Small intestine (tissue), 7 donors: ENCODE measurements around the gene BTBD6. TPM values are rescaled to one million over a fixed set of nuclear protein-coding genes. Genes with fewer than 3 reads are reported as not detected.

Source experiments
- DNase-seq, 2 donors: peaks; one replicate each; pipeline versions ENCODE4 v3.0.0 to v3.0.0-alpha.2; 2013
- FAIRE-seq: peaks from 2 replicates; lab custom pipeline; 2012; peaks lifted over from hg19 to GRCh38; lab: Jason Lieb, UNC
- H3K27ac ChIP-seq, 3 donors: one replicate each; pipeline ENCODE4 v1.5.1; 2013; ENCODE audit warnings: low read length in 2 of 3, mild to moderate bottlenecking in 2 of 3, control low read depth in 1 of 3, inconsistent platforms in 1 of 3, low read depth in 1 of 3, moderate library complexity in 1 of 3
- H3K27me3 ChIP-seq, 3 donors: one replicate each; pipeline ENCODE4 v1.6.1; 2013; ENCODE audit warnings: low read length in 3 of 3, inconsistent platforms in 1 of 3; ENCODE audit not compliant: control insufficient read depth in 3 of 3, insufficient read depth in 3 of 3
- H3K36me3 ChIP-seq, 3 donors: one replicate each; pipeline ENCODE4 v1.6.1; 2013; ENCODE audit warnings: low read length in 3 of 3, inconsistent platforms in 1 of 3, low read depth in 1 of 3, mild to moderate bottlenecking in 1 of 3, moderate library complexity in 1 of 3; ENCODE audit not compliant: control insufficient read depth in 3 of 3, insufficient read depth in 2 of 3
- H3K4me1 ChIP-seq, 3 donors: one replicate each; pipeline ENCODE4 v1.6.1; 2013; ENCODE audit warnings: low read length in 2 of 3, inconsistent platforms in 1 of 3, low read depth in 1 of 3, mild to moderate bottlenecking in 1 of 3, moderate library complexity in 1 of 3; ENCODE audit not compliant: control insufficient read depth in 3 of 3, insufficient read depth in 2 of 3
- H3K4me3 ChIP-seq, 3 donors: one replicate each; pipeline ENCODE4 v1.5.1; 2013; ENCODE audit warnings: low read length in 3 of 3, control low read depth in 1 of 3, inconsistent platforms in 1 of 3, low read depth in 1 of 3, mild to moderate bottlenecking in 1 of 3, moderate library complexity in 1 of 3
- H3K9me3 ChIP-seq, 2 donors: one replicate each; pipeline ENCODE4 v1.6.1; 2013; ENCODE audit warnings: low read depth in 1 of 2, low read length in 1 of 2; ENCODE audit not compliant: control insufficient read depth in 2 of 2, insufficient read depth in 1 of 2
- WGBS, 3 donors: extraction: QIAGEN DNeasy Blood & Tissue Kit; methylation state at CpG; one replicate each; pipeline ENCODE4 v1.1.7; 2013; 5-methylcytosine and 5-hydroxymethylcytosine counted together
- polyA plus RNA-seq, 4 donors: library from polyadenylated mRNA; stranded (reverse) in 3 of 4; unstranded in 1 of 4; fragments of 200-250 nt in 3 of 4; fragments of 120-200 nt in 1 of 4; gene quantifications; one replicate each; pipeline versions ENCODE4 v1.2.1 to v1.2.3, GENCODE V29; 2013
- donor health status: healthy with polysubstance abuse.
- donor health status: control.
- donor health status: control.
- donor health status: Bipolar disorder and iron deficiency.
- donor health status: healthy.

The BTBD6 gene
- polyA plus RNA-seq, 4 donors, result 35.4 to 84.1 (median 49.8) TPM

GRCh38 chr14:105228562-105228961 lies 19.8 kb upstream of the BTBD6 start:
- no peaks in the 10 kb centered on the region for H3K27me3 ChIP-seq
- DNase-seq (no peak), FAIRE-seq (no peak)
- H3K9me3 ChIP-seq, result no peaks in the 10 kb centered on the region
- WGBS, 3 donors, result 82 to 90% (median 88%) methylated on average over 16 to 17 of the region's 17 CpGs
- H3K4me1 ChIP-seq, result no peaks in the 10 kb centered on the region
- H3K36me3 ChIP-seq, result peaks cover 0 to 41% (median 4%) of the 10 kb centered on the region in 3 donors
- H3K27ac ChIP-seq, result no peak overlapping the region
- no peak overlapping the region for H3K4me3 ChIP-seq

- no peak for DNase-seq
Measured at GRCh38 chr14:105229099-105229655, 19.2 kb upstream of the BTBD6 start.

GRCh38 chr14:105240811-105241576 lies 7.3 kb upstream of the BTBD6 start:
- WGBS, 3 donors, result 95 to 97% (median 96%) methylated on average over 24 to 28 of the region's 31 CpGs
- no peaks in the 10 kb centered on the region for H3K4me1 ChIP-seq
- H3K27ac ChIP-seq, result no peak overlapping the region
- no peak overlapping the region for H3K4me3 ChIP-seq
- H3K9me3 ChIP-seq, result no peaks in the 10 kb centered on the region
- FAIRE-seq (no peak), DNase-seq (no peak)
- peaks cover 0 to 27% (median 0%) of the 10 kb centered on the region in 3 donors for H3K36me3 ChIP-seq
- no peaks in the 10 kb centered on the region for H3K27me3 ChIP-seq

More at GRCh38 chr14:105229099-105229655, 19.2 kb upstream of the BTBD6 start:
- no peak overlapping the region for H3K27ac ChIP-seq
- WGBS, 3 donors, result 90 to 93% (median 93%) methylated on average over 18 of the region's 18 CpGs
- FAIRE-seq, result no peak
- no peak overlapping the region for H3K4me3 ChIP-seq
- H3K9me3 ChIP-seq, result no peaks in the 10 kb centered on the region
- H3K27me3 ChIP-seq, result no peaks in the 10 kb centered on the region
- peaks cover 0 to 38% (median 4%) of the 10 kb centered on the region in 3 donors for H3K36me3 ChIP-seq
- no peaks in the 10 kb centered on the region for H3K4me1 ChIP-seq

- Histone ChIP-seq H3K4me3 (no peak overlapping the region), H3K27me3 (no peaks in the 10 kb centered on the region), H3K36me3 (peaks cover 0 to 27% (median 0%) of the 10 kb centered on the region in 3 donors), H3K9me3 (no peaks in the 10 kb centered on the region), H3K27ac (no peak overlapping the region), H3K4me1 (no peaks in the 10 kb centered on the region)
- no peak for DNase-seq
- 90 to 97% (median 94%) methylated on average over 18 to 19 of the region's 19 CpGs for WGBS, 3 donors
- no peak for FAIRE-seq
Measured at GRCh38 chr14:105241641-105242040, 6.7 kb upstream of the BTBD6 start.

- 82 to 95% (median 95%) methylated on average over 10 of the region's 10 CpGs for WGBS, 3 donors
- DNase-seq (no peak), FAIRE-seq (no peak)
- no peaks in the 10 kb centered on the region for H3K9me3 ChIP-seq
- no peak overlapping the region for H3K27ac ChIP-seq
- H3K36me3 ChIP-seq, result peaks cover 0 to 38% (median 0%) of the 10 kb centered on the region in 3 donors
- H3K4me1 ChIP-seq, result peaks cover 0 to 6% (median 6%) of the 10 kb centered on the region in 3 donors
- H3K27me3 ChIP-seq, result no peaks in the 10 kb centered on the region
- H3K4me3 ChIP-seq, result no peak overlapping the region
Measured at GRCh38 chr14:105244334-105244733, 4.0 kb upstream of the BTBD6 start.

DNA sequence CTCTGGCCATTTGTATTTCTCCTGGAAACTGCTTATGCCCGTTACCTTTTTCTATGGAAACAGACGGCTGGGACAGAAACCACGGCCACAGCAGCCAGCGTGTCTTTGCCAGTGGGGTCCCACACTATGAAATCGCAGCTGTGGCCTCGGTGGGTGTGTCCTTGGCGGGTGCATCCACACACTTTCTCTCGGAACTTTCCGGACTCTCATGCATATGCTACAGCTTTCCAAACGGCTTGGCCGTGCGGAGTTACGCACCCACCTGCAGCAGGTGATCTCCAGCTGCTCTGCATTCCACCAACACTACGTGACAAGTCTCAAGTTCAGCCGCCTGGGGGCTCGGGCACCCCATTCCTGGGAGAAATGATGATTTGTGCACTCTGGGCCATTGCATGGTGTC lies 1.3 kb upstream of the BTBD6 start:
- 94 to 95% (median 94%) methylated on average over 16 of the region's 16 CpGs for WGBS, 3 donors
- Histone ChIP-seq H3K4me1 (peaks cover 0 to 9% (median 6%) of the 10 kb centered on the region in 3 donors), H3K27me3 (no peaks in the 10 kb centered on the region), H3K9me3 (no peaks in the 10 kb centered on the region), H3K27ac (no peak overlapping the region), H3K4me3 (no peak overlapping the region), H3K36me3 (peaks cover 0 to 52% (median 2%) of the 10 kb centered on the region in 3 donors)
- FAIRE-seq, result no peak
- no peak for DNase-seq

DNA sequence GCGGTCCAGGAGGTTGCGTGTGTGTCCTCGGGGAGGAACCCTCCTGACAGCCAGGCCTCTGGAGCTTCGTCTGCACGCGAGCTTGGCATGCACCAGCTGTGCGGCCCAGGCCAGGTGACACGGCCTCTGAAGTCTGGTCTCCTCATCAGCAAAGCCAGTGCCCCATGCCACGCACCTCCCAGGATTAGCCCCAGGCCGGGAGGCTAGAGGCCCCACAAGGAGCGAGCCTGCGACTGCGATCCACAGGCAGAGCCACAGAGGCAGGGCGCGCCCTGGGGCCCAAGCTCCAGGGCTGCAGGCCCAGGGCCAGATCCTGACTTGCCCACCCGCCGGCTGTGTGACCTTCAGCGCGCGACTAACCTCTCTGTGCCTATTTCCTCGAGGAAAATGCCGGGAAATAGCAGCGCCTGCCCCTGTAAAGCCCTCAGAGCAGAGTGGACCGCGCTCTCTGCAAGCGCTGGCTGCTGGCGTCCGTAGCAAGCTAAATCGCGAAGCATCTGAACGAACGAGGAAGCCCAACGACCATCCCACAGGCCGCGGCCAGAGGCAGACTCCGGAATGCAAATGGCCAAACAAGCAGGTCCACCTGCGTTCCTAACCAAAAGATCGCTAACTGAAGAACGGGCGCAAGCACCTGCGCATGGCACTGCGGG lies 492 bp upstream of the BTBD6 start:
- FAIRE-seq, result no peak
- peak overlapping the region; percentile 65 to 86 (median 72) for H3K27ac ChIP-seq
- no peaks in the 10 kb centered on the region for H3K9me3 ChIP-seq
- H3K4me3 ChIP-seq, result peak overlapping the region; percentile 36 to 83 (median 62)
- 37 to 42% (median 41%) methylated on average over 38 to 42 of the region's 42 CpGs for WGBS, 3 donors
- peaks cover 0 to 9% (median 6%) of the 10 kb centered on the region in 3 donors for H3K4me1 ChIP-seq
- H3K27me3 ChIP-seq, result no peaks in the 10 kb centered on the region
- peaks cover 0 to 54% (median 2%) of the 10 kb centered on the region in 3 donors for H3K36me3 ChIP-seq
- DNase-seq, result no peak
